Muscle of back (tissue), 11 donors: ENCODE data around the gene ZBTB43. TPM values are rescaled to one million over a fixed set of nuclear protein-coding genes. Genes with fewer than 3 reads are reported as not detected.
"Not testable (repeated sequence)": the region's sequence is repeated elsewhere in the genome, so short reads cannot be mapped to it uniquely, and the experiment has no call there.

ENCODE experiments used
- DNase-seq, 3 donors: peaks; one replicate each; pipeline versions ENCODE4 v3.0.0 to v3.0.0-alpha.2; 2013
- polyA plus RNA-seq, 10 donors: library from polyadenylated mRNA; unstranded; fragments of 120-200 nt; gene quantifications; one replicate each; pipeline ENCODE4 v1.2.1, GENCODE V29; 2013; ENCODE audit not compliant: insufficient read length in 10 of 10

Gene ZBTB43
- polyA plus RNA-seq, 10 donors = 11.2 to 22.8 (median 13.4) TPM

DNA sequence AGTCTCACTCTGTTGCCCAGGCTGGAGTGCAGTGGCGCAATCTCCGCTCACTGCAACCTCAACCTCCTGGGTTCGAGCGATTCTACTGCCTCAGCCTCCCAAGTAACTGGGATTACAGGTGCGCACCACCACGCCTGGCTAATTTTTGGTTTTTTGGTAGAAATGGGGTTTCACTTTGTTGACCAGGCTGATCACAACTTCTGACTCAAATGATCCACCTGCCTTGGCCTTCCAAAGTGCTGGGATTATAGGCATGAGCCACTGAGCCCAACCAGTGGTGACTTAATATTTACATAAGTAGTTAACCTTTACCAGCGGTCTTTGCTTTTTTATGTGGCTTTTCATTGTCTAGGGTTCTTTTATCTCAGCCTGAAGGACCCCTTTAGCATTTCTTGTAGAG is 19.2 kb downstream of the ZBTB43 start:
- not testable (repeated sequence) for DNase-seq

- DNase-seq = no peak
Observed at GRCh38 chr9:126827227-126827626, 22.4 kb downstream of the ZBTB43 start.

DNA sequence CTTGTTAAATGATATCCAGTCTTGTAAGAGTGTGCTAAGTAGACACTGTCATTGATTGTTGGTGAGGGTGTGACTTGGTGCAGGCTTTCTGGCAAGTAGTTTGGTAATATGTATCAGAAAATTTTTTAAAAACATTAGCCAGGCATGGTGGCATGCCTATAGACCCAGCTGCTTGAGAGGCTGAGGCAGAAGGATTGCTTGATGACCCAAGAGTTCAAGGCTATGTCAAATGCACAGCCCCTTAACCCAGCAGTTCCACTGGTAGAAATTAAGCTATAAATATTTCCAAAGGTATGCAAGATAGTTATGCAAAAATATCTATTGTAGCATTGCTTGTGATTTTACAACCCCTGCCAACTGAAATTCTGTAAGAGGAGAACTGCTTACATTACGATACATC is 24.2 kb downstream of the ZBTB43 start:
- DNase-seq = no peak

- no peak for DNase-seq
Observed at GRCh38 chr9:126830827-126831226, 26.0 kb downstream of the ZBTB43 start.

GRCh38 chr9:126832440-126832839 is 27.6 kb downstream of the ZBTB43 start:
- no peak for DNase-seq

DNA sequence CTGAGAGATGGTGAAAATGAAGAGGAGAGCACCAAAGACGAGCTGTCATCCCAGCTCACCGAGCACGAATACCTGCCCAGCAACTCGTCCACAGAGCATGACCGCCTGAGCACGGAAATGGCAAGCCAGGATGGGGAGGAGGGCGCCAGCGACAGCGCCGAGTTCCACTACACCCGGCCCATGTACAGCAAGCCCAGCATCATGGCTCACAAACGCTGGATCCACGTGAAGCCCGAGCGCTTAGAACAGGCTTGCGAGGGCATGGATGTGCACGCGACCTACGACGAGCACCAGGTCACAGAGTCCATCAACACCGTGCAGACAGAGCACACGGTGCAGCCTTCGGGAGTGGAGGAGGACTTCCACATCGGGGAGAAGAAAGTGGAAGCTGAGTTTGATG is 28.2 kb downstream of the ZBTB43 start:
- DNase-seq = no peak

GRCh38 chr9:126833710-126834345 is 29.0 kb downstream of the ZBTB43 start:
- DNase-seq = no peak

DNA sequence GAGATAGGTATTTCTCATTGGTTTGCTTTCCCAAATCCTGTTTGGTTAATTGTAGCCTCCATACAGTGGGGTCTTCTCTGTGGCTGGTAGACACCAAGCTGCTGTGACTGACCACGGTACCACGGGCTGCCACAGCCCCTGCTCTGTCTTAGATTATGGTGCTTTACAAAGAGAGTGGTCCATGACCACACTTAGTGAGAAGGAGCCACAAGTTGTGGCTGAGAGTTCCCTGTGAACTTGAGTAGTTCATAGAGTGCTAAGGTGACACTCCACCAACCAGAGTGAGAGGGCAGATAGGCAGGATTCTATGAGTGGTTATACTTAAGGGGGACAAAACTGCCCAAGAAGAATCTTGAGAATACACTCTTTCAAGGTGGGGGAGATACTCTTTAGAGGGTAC is 29.8 kb downstream of the ZBTB43 start:
- no peak for DNase-seq

GRCh38 chr9:126836216-126836615 is 31.4 kb downstream of the ZBTB43 start:
- no peak for DNase-seq

GRCh38 chr9:126838055-126838811 is 33.4 kb downstream of the ZBTB43 start:
- no peak for DNase-seq

GRCh38 chr9:126838895-126839294 is 34.1 kb downstream of the ZBTB43 start:
- no peak for DNase-seq

DNA sequence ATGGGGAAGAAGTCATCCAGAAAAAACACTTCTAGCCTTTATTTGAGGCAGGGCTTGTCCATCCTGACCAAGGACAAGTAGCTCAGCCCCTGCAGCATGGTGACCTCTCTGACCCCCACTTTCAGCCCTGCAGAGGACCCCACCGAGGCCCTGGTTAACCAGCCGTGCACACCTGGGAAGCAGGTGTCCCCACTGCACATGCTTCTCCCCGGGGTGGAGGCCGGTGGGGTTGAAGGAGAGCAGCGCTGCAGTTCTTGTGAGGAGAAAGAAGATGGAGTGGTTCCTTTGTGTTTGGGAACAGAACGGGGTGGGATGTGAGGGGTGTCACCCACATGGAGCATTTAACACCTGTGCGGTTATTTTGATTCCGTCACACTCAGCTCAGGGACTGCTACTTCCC is 34.5 kb downstream of the ZBTB43 start:
- no peak for DNase-seq

DNA sequence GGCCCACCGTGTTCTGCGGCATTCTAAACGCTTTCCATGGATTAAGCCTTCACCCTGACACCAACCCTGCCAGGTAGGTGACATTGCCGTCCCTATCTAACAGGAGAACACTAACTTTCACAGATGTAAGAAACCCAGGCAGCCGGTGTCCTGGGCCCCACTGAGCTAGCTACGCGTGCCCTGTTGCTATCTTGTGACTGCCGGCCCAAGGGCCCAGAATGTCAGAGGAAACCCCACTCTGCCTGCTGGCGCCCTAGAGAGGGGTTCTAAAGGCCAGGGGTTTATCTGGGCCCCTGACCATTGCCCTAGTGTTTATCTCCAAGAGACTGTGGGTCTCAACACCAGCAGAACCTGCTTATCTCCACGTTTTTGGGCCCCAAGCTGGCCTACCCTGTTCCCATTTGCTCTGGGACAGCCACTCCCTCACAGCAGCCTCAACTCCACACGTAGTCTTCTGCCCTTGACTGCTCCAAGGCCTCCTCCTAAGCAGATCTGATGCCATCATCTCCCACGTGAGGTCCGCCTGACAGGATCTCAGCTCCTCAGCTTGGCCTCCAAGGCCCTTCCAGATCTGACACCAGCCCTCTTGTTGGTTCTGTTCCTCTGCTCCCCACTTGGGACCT is 37.5 kb downstream of the ZBTB43 start:
- no peak for DNase-seq

DNA sequence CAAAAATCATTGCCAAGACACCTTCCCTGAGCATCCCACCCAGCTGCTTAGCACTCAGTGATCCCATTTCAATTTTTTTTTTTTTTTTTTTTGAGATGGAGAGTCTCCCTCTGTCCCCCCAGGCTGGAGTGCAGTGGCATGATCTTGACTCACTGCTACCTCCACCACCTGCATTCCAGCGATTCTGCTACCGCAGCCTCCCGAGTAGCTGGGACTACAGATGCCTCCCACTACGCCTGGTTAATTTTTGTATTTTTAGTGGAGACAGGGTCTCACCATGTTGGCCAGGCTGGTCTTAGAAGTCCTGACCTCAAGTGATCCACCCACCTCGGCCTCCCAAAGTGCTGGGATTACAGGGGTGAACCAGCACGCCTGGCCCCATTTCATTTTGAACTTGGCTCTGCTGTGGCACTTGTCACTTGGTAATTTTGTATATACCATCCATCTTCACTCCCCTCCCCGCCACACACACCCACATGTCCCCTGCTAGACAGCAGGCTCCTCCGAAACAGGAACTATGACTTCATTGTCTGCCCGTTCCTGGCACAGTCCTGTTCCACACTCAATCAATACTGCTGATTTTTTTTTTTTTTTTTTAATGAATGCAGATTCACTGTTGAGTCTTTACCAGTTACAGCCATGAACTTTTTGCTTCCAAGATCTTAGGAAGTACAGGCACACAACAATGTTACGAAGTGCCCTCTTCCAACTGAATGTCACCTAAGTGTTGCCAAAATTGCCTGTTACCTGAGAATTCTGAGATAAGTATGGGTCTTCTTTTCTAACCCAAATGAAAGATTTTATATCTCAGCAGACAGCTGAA is 38.3 kb downstream of the ZBTB43 start:
- DNase-seq = no peak

DNA sequence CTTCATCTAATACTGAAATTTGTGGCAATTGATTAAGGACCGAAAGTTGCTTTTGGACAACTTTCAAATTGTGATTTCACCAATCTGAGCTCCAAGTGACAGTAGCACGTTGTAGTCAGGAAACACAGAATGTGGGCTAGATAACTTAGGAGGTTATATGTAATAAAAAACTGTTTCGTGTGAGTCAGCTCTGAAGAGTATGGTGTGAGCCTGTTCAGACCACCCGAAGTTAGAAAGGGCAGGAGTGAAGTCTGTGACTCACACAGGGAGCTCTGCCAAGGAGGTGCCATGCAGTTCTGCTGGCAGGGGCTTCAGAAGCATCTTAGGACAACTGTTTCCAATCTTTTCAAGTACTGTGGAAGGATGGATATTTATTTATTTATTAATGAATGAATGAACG is 39.2 kb downstream of the ZBTB43 start:
- no peak for DNase-seq

- DNase-seq = no peak
Observed at GRCh38 chr9:126847051-126847450, 42.2 kb downstream of the ZBTB43 start.

GRCh38 chr9:126849591-126850225 is 44.9 kb downstream of the ZBTB43 start:
- DNase-seq = no peak

DNA sequence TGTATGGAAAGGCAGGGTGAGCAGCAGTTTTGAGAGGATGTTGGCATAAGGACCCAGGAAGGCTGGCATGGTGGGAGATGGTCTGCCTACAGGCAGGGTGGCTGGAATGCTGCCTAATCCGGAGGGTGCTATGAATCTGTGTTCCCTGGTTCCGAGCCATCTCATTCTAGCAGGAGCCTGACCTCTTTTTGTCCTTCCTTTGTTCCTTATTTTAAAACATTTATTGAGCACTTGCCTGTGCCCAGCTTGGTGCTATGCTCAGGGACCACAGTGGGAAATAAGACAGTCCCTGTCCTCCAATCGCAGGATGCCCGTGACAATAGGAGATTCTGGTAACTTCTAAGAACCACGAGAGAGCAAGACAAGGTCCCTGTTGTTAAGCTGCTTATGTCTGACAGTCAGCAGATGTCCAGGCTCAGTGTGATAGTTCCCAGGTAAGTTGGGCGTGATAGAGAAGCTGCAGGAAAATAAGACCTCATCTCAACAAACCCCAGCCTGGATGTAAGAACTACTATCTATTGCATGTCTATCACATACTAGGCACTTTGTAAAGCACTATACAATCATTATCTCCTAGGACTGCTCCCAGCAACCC is 46.5 kb downstream of the ZBTB43 start:
- DNase-seq = no peak

- peak in 1 of 3 donors; percentile 37 for DNase-seq
Observed at GRCh38 chr9:126852086-126852688, 47.3 kb downstream of the ZBTB43 start.

DNA sequence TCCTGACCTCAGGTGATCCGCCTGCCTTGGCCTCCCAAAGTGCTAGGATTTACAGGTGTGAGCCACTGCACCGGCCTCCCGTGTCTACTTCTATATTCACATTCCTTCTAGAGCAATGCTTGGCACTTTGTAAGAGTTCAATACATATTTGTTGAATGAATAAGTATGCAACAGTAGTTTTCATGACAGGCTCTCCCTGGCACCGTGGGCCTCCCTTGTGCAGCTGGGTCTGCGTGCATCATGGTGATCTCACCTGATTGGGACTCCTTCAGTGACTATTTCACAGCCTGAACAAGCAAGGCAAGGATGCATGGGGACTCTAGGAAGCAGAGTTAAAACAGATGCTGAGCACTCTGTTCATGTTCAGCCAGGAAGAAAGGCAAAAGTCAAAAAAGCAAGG is 48.8 kb downstream of the ZBTB43 start:
- DNase-seq = no peak

GRCh38 chr9:126854734-126855133 is 49.9 kb downstream of the ZBTB43 start:
- no peak for DNase-seq
